ENCODE results near the gene SPTBN5. TPM values are rescaled to one million over a fixed set of nuclear protein-coding genes. Genes with fewer than 3 reads are reported as not detected.

The SPTBN5 gene
- total and polyA plus RNA-seq, 10 of the 15 experiments (the other 5 are each of a cell fraction or from before 2014, with no cell fraction given) = under 0.01 to 0.18 (median 0.04) TPM; not detected in 4

DNA sequence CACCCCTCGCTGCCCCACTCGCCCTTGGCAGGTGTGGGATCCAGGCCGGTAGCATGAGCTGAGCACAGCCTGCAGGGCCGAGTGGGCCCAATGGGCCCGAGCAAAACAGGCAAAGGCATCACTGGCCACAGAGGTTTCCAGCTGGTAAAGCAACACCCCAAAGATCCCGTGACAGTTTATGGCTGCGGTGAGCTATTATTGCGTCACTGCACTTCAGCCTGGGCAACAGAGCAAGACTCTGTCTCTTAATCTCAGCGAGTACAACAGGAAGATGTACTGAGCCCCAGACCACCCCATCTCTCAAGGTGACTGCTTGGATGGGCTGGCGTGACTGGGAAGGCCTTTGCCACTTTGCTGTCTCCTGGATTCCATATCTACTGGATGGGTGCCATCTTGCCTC, 61.6 kb downstream of the SPTBN5 start:
- in situ Hi-C loops (cut with MboI) (no loop called here), intact Hi-C loops (cut with micrococcal nuclease; ENCODE audit: unreplicated experiment) (no loop called here)
- Histone ChIP-seq H3K36me3 (ENCODE audit: control insufficient read depth in 2 of 2, insufficient read depth in 2 of 2, low read length in 1 of 2) (no peaks in the 10 kb centered on the region; a peak in 1 of 4 replicates), H4K20me1 (ENCODE audit: control insufficient read depth, insufficient read depth) (no peaks in the 10 kb centered on the region), H3K4me2 (ENCODE audit: control insufficient read depth, insufficient read depth) (no peak overlapping the region), H3K4me1 (ENCODE audit: control insufficient read depth, insufficient read depth, low read length) (no peaks in the 10 kb centered on the region), H3K4me3 (no peak overlapping the region), H2AFZ (ENCODE audit: control insufficient read depth, low read depth, low read length) (no peak overlapping the region), H3K9me3 (replicated peaks; ENCODE audit: control insufficient read depth, insufficient read depth, low read length) (no peaks in the 10 kb centered on the region), H3K27ac (ENCODE audit: control insufficient read depth, insufficient read depth) (no peak overlapping the region), H3K9ac (ENCODE audit: control insufficient read depth, insufficient read depth, low read length) (no peak overlapping the region), H3K27me3 (replicated peaks in 1 of 2; ENCODE audit: control insufficient read depth in 2 of 2, insufficient read depth in 2 of 2, low read length in 1 of 2) (no peaks in the 10 kb centered on the region), H3K79me2 (ENCODE audit: control insufficient read depth, insufficient read depth, low read length) (no peaks in the 10 kb centered on the region)
- SMC1A ChIA-PET (ENCODE audit: uncharacterized antibody, unreplicated experiment) = no interaction called here
- RAD21 ChIA-PET (ENCODE audit: unreplicated experiment) = interaction anchor here (0.8 to 1.2 kb wide), 2 partner anchors 11 to 58 kb away, joined by 4 to 5 read pairs; partner anchors contain the start of gene MAPKBP1
- POLR2A ChIA-PET = no interaction called here
- WGBS (ENCODE audit: insufficient coverage, insufficient replicate concordance, low lambda C conversion rate, missing lambda C conversion rate) = 94% methylated on average over 10 of the region's 10 CpGs
- TF ChIP-seq, protein P1, sequence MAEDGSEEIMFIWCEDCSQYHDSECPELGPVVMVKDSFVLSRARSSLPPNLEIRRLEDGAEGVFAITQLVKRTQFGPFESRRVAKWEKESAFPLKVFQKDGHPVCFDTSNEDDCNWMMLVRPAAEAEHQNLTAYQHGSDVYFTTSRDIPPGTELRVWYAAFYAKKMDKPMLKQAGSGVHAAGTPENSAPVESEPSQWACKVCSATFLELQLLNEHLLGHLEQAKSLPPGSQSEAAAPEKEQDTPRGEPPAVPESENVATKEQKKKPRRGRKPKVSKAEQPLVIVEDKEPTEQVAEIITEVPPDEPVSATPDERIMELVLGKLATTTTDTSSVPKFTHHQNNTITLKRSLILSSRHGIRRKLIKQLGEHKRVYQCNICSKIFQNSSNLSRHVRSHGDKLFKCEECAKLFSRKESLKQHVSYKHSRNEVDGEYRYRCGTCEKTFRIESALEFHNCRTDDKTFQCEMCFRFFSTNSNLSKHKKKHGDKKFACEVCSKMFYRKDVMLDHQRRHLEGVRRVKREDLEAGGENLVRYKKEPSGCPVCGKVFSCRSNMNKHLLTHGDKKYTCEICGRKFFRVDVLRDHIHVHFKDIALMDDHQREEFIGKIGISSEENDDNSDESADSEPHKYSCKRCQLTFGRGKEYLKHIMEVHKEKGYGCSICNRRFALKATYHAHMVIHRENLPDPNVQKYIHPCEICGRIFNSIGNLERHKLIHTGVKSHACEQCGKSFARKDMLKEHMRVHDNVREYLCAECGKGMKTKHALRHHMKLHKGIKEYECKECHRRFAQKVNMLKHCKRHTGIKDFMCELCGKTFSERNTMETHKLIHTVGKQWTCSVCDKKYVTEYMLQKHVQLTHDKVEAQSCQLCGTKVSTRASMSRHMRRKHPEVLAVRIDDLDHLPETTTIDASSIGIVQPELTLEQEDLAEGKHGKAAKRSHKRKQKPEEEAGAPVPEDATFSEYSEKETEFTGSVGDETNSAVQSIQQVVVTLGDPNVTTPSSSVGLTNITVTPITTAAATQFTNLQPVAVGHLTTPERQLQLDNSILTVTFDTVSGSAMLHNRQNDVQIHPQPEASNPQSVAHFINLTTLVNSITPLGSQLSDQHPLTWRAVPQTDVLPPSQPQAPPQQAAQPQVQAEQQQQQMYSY (CRISPR knock-in tag; IDR thresholded peaks at IDR 0.05) = no peak
- TF ChIP-seq KLF5 (IDR thresholded peaks at IDR 0.05; ENCODE audit: partially characterized antibody) = no peak
- no peak for TF ChIP-seq JUNB (IDR thresholded peaks at IDR 0.05)
- no peak for TF ChIP-seq SP1 (IDR thresholded peaks at IDR 0.05; ENCODE audit: low read depth, low read length)
- no peak for TF ChIP-seq SMARCA5 (IDR thresholded peaks at IDR 0.05)
- TF ChIP-seq PAX5 (IDR thresholded peaks at IDR 0.05; ENCODE audit: borderline replicate concordance, low read depth, low read length) = no peak
- TF ChIP-seq PAX8 (IDR thresholded peaks at IDR 0.05) = no peak
- no peak for TF ChIP-seq POLR2AphosphoS2 (IDR thresholded peaks at IDR 0.05; ENCODE audit: low read depth, low read length)
- TF ChIP-seq BHLHE40 (IDR thresholded peaks at IDR 0.05; ENCODE audit: borderline replicate concordance in 1 of 2, low read depth in 2 of 2, low read length in 1 of 2) = no peak
- TF ChIP-seq POLR2A (IDR thresholded peaks at IDR 0.05; ENCODE audit: low read depth, low read length) = no peak
- no peak for TF ChIP-seq CBX3 (IDR thresholded peaks at IDR 0.05; ENCODE audit: borderline replicate concordance, low read depth)
- TF ChIP-seq, protein P2, sequence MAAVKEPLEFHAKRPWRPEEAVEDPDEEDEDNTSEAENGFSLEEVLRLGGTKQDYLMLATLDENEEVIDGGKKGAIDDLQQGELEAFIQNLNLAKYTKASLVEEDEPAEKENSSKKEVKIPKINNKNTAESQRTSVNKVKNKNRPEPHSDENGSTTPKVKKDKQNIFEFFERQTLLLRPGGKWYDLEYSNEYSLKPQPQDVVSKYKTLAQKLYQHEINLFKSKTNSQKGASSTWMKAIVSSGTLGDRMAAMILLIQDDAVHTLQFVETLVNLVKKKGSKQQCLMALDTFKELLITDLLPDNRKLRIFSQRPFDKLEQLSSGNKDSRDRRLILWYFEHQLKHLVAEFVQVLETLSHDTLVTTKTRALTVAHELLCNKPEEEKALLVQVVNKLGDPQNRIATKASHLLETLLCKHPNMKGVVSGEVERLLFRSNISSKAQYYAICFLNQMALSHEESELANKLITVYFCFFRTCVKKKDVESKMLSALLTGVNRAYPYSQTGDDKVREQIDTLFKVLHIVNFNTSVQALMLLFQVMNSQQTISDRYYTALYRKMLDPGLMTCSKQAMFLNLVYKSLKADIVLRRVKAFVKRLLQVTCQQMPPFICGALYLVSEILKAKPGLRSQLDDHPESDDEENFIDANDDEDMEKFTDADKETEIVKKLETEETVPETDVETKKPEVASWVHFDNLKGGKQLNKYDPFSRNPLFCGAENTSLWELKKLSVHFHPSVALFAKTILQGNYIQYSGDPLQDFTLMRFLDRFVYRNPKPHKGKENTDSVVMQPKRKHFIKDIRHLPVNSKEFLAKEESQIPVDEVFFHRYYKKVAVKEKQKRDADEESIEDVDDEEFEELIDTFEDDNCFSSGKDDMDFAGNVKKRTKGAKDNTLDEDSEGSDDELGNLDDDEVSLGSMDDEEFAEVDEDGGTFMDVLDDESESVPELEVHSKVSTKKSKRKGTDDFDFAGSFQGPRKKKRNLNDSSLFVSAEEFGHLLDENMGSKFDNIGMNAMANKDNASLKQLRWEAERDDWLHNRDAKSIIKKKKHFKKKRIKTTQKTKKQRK (IDR thresholded peaks at IDR 0.05; ENCODE audit: low read depth, low read length) = no peak
- TF ChIP-seq, protein P3, sequence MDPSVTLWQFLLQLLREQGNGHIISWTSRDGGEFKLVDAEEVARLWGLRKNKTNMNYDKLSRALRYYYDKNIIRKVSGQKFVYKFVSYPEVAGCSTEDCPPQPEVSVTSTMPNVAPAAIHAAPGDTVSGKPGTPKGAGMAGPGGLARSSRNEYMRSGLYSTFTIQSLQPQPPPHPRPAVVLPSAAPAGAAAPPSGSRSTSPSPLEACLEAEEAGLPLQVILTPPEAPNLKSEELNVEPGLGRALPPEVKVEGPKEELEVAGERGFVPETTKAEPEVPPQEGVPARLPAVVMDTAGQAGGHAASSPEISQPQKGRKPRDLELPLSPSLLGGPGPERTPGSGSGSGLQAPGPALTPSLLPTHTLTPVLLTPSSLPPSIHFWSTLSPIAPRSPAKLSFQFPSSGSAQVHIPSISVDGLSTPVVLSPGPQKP (IDR thresholded peaks at IDR 0.05; ENCODE audit: low read depth, low read length) = no peak
- no peak for TF ChIP-seq RUNX3 (IDR thresholded peaks at IDR 0.05; ENCODE audit: low read length)
- TF ChIP-seq MTA3 (IDR thresholded peaks at IDR 0.05; ENCODE audit: borderline replicate concordance, low read length) = no peak
- TF ChIP-seq FOS (IDR thresholded peaks at IDR 0.05; ENCODE audit: borderline replicate concordance, extremely low read depth, insufficient read length) = no peak
- TF ChIP-seq SMAD5 (IDR thresholded peaks at IDR 0.05; ENCODE audit: low read depth) = no peak
- TF ChIP-seq TCF3 (IDR thresholded peaks at IDR 0.05; ENCODE audit: borderline replicate concordance, insufficient read depth, low read depth, low read length) = no peak
- no peak for TF ChIP-seq JUND (IDR thresholded peaks at IDR 0.05; ENCODE audit: low read depth, low read length)
- no peak for DNase-seq (ENCODE audit: low read depth, low spot score)
- CTCF ChIA-PET = interaction anchor here (0.6 to 2.0 kb wide), 5 partner anchors 20 to 1242 kb away, joined by 3 to 8 read pairs (median 4); partner anchors contain the start of gene MAPKBP1
- no peak for ATAC-seq
- FAIRE-seq = no peak
- no TSS peak for BruUV-seq (replicated peaks)

Data from GM12878 (cell line).